HG03520 (cell line): ENCODE data around the gene RAB33A.

Source experiments
- ATAC-seq: cut with Tn5 transposase; IDR thresholded peaks from one replicate; pipeline ENCODE4 v1.9.1; 2021; ENCODE audit warnings: mild to moderate bottlenecking, moderate library complexity; ENCODE audit not compliant: unreplicated experiment

The RAB33A gene

GRCh38 chrX:130171446-130172126 lies at the start of gene RAB33A:
TSS of gene RAB33A (plus strand) at chrX:130171962. CDS start at chrX:130172063, 101 bp downstream.
- ATAC-seq = no peak

DNA sequence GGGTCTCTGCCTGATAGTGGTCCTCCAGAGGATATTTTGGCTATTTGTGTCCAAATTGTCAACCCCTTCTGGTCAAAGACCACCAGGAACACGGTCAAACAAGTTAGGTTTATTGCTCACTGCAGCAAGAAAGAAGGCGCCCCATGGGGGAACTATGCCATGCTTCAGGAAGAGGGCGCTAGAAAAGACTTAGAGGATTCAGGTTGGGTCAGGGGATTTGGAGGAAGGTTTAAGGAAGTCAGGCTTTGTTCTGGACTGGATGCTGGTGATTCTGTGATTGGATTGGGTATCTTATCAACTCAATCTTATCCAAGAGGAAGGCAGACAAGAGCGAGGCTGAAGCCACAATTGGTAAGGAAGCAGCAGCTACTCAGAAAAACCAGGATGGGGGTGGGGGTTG lies 47.2 kb upstream of the RAB33A start:
- no peak for ATAC-seq

DNA sequence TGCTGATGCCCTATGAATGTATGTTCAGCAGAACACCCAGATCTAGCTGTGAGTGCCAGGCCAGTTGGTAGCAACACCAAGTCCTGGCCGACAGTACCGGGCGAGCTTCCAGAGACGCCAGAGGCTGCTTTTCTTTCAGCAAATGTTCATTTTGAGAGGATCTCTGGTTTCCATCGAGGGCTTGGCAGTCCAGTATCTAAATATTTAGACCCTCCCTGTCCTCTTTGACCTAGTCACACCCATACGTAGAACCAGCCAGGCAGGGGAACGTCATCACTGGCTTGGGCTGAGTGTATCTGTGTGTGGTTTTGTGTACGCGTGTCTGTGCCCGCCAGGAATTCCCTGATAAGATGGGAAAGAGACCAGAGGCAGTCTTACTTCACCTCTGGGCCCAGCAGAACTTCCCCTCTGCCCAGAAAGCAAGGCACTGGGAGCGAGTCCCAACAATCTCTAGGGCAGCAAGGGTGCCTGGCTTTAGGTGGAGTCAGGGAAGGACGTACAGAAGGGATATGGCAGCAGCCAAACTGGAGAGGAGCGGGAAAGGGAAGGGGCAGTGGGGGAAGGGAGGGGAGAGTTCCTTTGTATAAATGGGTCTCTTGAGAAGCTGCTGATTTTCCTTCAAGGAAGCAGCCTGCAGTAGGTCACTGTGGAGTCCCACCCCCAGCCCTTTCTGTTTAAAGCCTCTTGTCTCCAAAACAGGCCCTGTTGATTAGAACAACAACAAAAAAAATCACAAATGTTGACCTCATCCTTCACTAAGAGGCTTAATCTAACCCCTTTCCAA lies 46.5 kb upstream of the RAB33A start:
- ATAC-seq = no peak

- no peak for ATAC-seq
Measured at GRCh38 chrX:130130990-130131389, 40.8 kb upstream of the RAB33A start.

- ATAC-seq = no peak
Measured at GRCh38 chrX:130136496-130136895, 35.3 kb upstream of the RAB33A start.

DNA sequence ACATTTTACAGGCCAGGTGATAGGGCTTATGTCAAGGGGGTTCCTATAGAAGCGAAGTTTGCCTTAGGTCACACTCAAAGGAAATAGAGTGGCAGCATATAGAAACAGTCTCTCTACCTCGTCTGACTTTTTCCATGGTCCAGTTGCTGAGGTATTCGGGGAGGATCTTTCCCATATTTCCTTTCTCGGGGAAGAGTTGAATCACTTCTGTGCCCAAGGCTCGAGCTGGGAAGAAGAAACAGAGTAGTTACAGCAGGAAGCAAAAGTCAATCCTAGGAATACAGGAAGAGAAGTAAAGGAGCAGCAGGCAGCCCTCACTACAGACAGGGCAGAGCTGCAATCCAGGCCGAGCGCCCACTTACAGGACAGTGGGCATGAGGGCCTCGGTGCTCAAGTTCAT lies 34.8 kb upstream of the RAB33A start:
- ATAC-seq = no peak

GRCh38 chrX:130139474-130140201 lies 32.1 kb upstream of the RAB33A start:
- ATAC-seq = no peak

DNA sequence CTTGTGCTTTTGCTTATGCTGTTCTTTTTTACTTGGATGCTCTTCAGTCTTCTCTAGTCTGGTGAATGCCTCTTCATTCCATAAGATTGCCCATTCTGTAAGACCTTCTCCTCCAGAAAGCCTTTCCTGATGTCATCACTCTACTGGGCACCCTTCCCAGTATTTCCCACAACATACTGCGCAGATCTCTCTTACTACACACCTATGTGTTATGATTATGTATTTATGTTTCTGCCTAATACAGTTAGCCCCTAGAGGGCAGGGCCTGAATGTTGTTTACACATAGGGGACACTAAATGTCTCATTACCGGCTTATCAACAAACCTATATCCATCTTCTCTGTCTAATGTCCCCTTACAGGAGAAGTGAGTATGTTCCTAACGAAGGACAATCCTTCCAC lies 27.3 kb upstream of the RAB33A start:
- no peak for ATAC-seq

- no peak for ATAC-seq
Measured at GRCh38 chrX:130145123-130145522, 26.6 kb upstream of the RAB33A start.

- no peak for ATAC-seq
Measured at GRCh38 chrX:130147631-130148030, 24.1 kb upstream of the RAB33A start.

GRCh38 chrX:130155564-130155963 lies 16.2 kb upstream of the RAB33A start:
- ATAC-seq = no peak

GRCh38 chrX:130158311-130158710 lies 13.5 kb upstream of the RAB33A start:
- ATAC-seq = no peak

- ATAC-seq = no peak
Measured at GRCh38 chrX:130159776-130160175, 12.0 kb upstream of the RAB33A start.

- no peak for ATAC-seq
Measured at GRCh38 chrX:130162094-130162735, 9.5 kb upstream of the RAB33A start.

GRCh38 chrX:130163398-130163797 lies 8.4 kb upstream of the RAB33A start:
- no peak for ATAC-seq

GRCh38 chrX:130165181-130165702 lies 6.5 kb upstream of the RAB33A start:
- no peak for ATAC-seq

GRCh38 chrX:130165703-130166502 lies 5.9 kb upstream of the RAB33A start, which contains the start of gene AIFM1:
TSS of gene AIFM1 (minus strand) at chrX:130165841. CDS start at chrX:130165656, 185 bp downstream.
- peak; percentile 80 for ATAC-seq

- no peak for ATAC-seq
Measured at GRCh38 chrX:130166503-130166777, 5.3 kb upstream of the RAB33A start.

GRCh38 chrX:130167040-130167439 lies 4.7 kb upstream of the RAB33A start:
- no peak for ATAC-seq

GRCh38 chrX:130170752-130171445 lies 863 bp upstream of the RAB33A start:
- ATAC-seq = peak; percentile 75
